Lung (tissue), 12 donors: ENCODE results near the gene ZNF132. TPM values are rescaled to one million over a fixed set of nuclear protein-coding genes. Genes with fewer than 3 reads are reported as not detected.

Experiments used
- ATAC-seq: fragments of 200-7000 bp; cut with Tn5 transposase; one replicate; pipeline ENCODE4 v1.9.1; 2020; ENCODE audit warnings: moderate number of reproducible peaks; ENCODE audit not compliant: insufficient read depth, low FRiP score
- DNase-seq, 3 donors: peaks; one replicate each; pipeline ENCODE4 v3.0.0-alpha.2; 2013 to 2017
- H3K27ac ChIP-seq, 2 donors: one replicate each; pipeline ENCODE4 v1.5.1; 2013; ENCODE audit warnings: mild to moderate bottlenecking in 2 of 2, moderate library complexity in 2 of 2, control low read depth in 1 of 2, inconsistent platforms in 1 of 2, low read depth in 1 of 2, low read length in 1 of 2
- H3K27me3 ChIP-seq, 3 donors: one replicate each; pipeline ENCODE4 v1.5.1; 2013; ENCODE audit warnings: low read length in 2 of 3; ENCODE audit not compliant: control insufficient read depth in 3 of 3, insufficient read depth in 3 of 3
- H3K36me3 ChIP-seq, 4 donors: one replicate each; pipeline ENCODE4 v1.5.1; 2013; ENCODE audit warnings: low read length in 4 of 4, mild to moderate bottlenecking in 1 of 4, moderate library complexity in 1 of 4; ENCODE audit not compliant: control insufficient read depth in 4 of 4, insufficient read depth in 4 of 4
- H3K4me1 ChIP-seq, 5 donors: one replicate each; pipeline ENCODE4 v1.5.1; 2013; ENCODE audit warnings: low read length in 5 of 5, mild to moderate bottlenecking in 2 of 5, moderate library complexity in 1 of 5; ENCODE audit not compliant: control insufficient read depth in 5 of 5, insufficient read depth in 5 of 5
- H3K4me3 ChIP-seq: one replicate; pipeline ENCODE4 v1.5.1; 2013; ENCODE audit warnings: mild to moderate bottlenecking, control low read depth, moderate library complexity
- H3K9ac ChIP-seq, 2 donors: one replicate each; pipeline ENCODE4 v1.5.1; 2013; ENCODE audit warnings: low read length in 2 of 2, control low read depth in 1 of 2; ENCODE audit not compliant: insufficient read depth in 1 of 2
- H3K9me3 ChIP-seq, 4 donors: one replicate each; pipeline ENCODE4 v1.5.1; 2013; ENCODE audit warnings: low read length in 3 of 4, mild to moderate bottlenecking in 1 of 4, moderate library complexity in 1 of 4; ENCODE audit not compliant: control insufficient read depth in 4 of 4, insufficient read depth in 3 of 4
- WGBS, 2 donors: extraction: QIAGEN DNeasy Blood & Tissue Kit; methylation state at CpG; one replicate each; pipeline ENCODE4 v1.1.7; 2013; 5-methylcytosine and 5-hydroxymethylcytosine counted together
- polyA plus RNA-seq, 2 donors: library from polyadenylated mRNA; stranded (reverse); fragments of 200-250 nt; gene quantifications; one replicate each; pipeline ENCODE4 v1.2.1, GENCODE V29; 2013
- total RNA-seq, 2 donors: library from RNA; depleted of rRNA in 1 of 2; stranded (reverse); fragments of >200 nt in 1 of 2; gene quantifications; one replicate each; pipeline ENCODE4 v1.2.1, GENCODE V29; 2014 to 2021
- TF ChIP-seq, protein P1 (sequence below): IDR thresholded peaks from 2 replicates; pipeline ENCODE4 v1.5.1; 2012; ENCODE audit warnings: mild to moderate bottlenecking; ENCODE audit errors: control extremely low read depth, extremely low read depth
- donor health status: control.
- donor health status: control.
- donor health status: Bipolar disorder and iron deficiency.
- donor health status: healthy.
- donor health status: DM: yes; HTN: yes; CAD: no.

The ZNF132 gene
- total and polyA plus RNA-seq, 4 donors = 1.0 to 7.4 (median 2.9) TPM

DNA sequence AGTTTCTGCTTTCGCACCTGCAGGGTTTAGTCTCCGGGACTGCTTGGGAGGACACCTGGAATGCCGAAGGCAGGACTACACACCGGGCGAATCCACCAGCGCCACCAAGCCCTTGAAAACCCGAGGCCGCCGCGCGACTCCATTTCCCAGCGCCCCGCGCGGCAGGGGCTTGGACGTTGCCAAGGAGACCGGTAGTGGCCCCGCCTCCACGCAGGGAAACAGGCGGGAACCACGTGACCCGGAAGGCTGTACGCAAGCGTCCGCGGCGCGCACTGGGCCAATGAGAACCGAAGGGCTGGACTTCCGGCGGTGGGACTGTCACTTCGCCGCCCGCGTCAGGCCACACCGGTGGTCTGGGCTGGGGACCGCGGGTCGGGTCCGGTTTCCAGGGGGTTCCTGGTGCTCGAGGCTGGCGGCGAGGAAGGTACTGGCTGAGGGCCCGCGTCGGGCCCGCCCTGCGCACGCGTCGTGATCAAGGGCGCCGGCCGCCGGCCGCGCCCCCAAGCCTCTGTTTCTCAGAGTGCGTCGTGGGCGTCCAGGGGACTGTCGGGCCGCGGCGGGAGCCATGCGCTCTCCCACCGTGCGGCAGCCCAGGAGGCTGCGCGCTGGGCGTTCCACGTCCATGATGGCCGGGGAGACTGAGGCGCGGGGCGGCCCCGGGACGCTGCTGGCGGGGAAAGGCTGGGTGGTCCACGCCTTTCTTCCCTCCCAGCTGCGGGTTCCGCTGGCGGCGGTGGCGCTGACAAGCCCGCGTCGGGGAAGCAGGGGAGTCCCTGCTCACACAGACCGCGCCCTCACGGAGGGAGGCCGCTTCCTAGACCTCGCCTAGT is 27.0 kb upstream of the ZNF132 start, which contains the start of gene ZNF324:
Gene ZNF324 (plus strand): TSS at position 321 of the 830 bp plus-strand sequence. CDS start 2,106 bp downstream, outside the sequence.
- ATAC-seq (peak; percentile 97), DNase-seq (peak; percentile 98 to 99 (median 98))
- H3K4me1 ChIP-seq = peaks cover 0 to 14% (median 5%) of the 10 kb centered on the region in 5 donors
- no peaks in the 10 kb centered on the region for H3K27me3 ChIP-seq
- WGBS, 2 donors = 0% methylated on average over 83 to 92 of the region's 92 CpGs
- H3K9ac ChIP-seq = peak within 1 kb of the TSS; percentile 37 to 47
- H3K4me3 ChIP-seq = peak within 1 kb of the TSS; percentile 87
- peaks cover 0 to 23% (median 2%) of the 10 kb centered on the region in 4 donors for H3K36me3 ChIP-seq
- H3K27ac ChIP-seq = peak within 1 kb of the TSS; percentile 68 to 84
- TF ChIP-seq, protein P1, sequence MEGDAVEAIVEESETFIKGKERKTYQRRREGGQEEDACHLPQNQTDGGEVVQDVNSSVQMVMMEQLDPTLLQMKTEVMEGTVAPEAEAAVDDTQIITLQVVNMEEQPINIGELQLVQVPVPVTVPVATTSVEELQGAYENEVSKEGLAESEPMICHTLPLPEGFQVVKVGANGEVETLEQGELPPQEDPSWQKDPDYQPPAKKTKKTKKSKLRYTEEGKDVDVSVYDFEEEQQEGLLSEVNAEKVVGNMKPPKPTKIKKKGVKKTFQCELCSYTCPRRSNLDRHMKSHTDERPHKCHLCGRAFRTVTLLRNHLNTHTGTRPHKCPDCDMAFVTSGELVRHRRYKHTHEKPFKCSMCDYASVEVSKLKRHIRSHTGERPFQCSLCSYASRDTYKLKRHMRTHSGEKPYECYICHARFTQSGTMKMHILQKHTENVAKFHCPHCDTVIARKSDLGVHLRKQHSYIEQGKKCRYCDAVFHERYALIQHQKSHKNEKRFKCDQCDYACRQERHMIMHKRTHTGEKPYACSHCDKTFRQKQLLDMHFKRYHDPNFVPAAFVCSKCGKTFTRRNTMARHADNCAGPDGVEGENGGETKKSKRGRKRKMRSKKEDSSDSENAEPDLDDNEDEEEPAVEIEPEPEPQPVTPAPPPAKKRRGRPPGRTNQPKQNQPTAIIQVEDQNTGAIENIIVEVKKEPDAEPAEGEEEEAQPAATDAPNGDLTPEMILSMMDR = no peak
- H3K9me3 ChIP-seq = no peaks in the 10 kb centered on the region

DNA sequence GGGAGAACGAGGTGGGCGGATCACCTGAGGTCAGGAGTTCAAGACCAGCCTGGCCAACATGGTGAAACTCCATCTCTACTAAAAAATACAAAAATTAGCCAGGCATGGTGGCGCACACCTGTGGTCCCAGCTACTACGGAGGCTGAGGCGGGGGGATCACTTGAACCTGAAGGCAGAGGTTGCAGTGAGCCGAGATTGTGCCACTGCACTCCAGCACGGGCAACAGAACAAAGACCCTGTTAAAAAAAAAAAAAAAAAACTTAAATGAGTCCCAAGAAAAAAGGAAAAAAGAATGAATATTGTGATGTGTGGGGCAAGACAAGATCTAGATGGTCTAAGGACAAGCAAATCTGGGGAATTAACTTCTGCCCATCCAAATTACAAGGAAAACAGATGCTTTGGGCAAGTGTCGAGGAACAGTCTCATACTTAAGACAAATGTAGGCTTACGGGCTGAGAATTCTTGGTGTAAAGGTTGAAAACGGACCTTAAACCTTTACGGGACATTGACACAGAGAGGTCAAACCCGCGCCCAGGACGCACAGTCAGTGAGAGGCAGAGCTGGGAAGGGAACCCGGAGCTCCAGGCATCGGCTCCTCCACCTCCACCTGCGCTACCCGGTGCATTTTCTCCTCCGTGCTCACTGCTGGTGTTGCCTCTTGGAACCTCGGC is 26.3 kb upstream of the ZNF132 start:
- Histone ChIP-seq H3K9ac (peak overlapping the region in 1 of 2 donors; percentile 47), H3K9me3 (no peaks in the 10 kb centered on the region), H3K4me1 (peaks cover 0 to 14% (median 5%) of the 10 kb centered on the region in 5 donors), H3K27me3 (no peaks in the 10 kb centered on the region), H3K36me3 (peaks cover 0 to 17% (median 1%) of the 10 kb centered on the region in 4 donors), H3K27ac (peak overlapping the region in 1 of 2 donors; percentile 1), H3K4me3 (peak overlapping the region; percentile 17)
- DNase-seq = no peak
- TF ChIP-seq, protein P1 = no peak
- 35 to 36% methylated on average over 20 of the region's 20 CpGs for WGBS, 2 donors
- no peak for ATAC-seq

DNA sequence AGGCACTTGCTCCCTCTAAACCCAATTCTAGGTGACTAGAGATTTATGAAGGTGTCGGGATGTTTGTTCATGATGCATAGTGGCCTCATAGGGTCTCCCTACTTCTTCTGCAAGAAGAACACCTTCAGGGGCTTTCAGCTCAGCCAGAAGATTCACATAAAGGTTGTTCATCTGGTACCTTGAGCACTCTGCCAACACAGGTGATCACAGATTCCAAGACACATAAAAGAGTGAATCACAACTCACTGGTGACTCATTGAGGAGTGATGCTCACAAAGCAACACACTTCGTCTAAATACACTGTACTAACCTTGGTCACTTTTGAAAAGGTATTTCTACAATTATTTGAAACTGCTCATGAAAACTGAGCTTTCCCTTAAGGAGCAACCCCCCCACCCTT is 20.1 kb upstream of the ZNF132 start:
- H3K27ac ChIP-seq = no peak overlapping the region

More for the DNA sequence above, 20.1 kb upstream of the ZNF132 start:
- TF ChIP-seq, protein P1 = no peak
- DNase-seq = no peak
- 88 to 95% methylated on average over 2 of the region's 2 CpGs for WGBS, 2 donors
- Histone ChIP-seq H3K9me3 (no peaks in the 10 kb centered on the region), H3K4me1 (no peaks in the 10 kb centered on the region), H3K4me3 (no peak overlapping the region), H3K9ac (no peak overlapping the region), H3K27me3 (no peaks in the 10 kb centered on the region), H3K36me3 (peaks cover 3 to 13% (median 9%) of the 10 kb centered on the region in 4 donors)
- no peak for ATAC-seq
